Measurements from ENCODE around the gene ENC1.

The ENC1 gene

DNA sequence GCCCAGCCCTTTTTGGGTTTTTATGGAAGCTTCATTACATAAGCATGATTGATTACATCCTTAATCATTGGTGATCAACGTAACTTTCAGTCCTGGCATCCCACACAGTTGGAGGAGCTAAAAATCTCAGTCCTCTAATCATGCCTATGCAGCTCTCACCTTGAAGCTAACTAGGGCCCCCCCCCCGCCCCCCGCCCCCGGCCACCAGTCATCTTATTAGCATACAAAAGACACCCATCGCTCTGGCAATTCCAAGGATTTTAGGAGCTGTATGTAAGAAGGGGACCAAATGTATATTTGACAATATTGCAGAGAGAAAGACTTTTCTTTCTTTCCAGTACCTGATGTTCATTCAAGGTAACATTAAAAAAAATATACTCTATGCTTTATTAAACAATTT is 19.0 kb downstream of the ENC1 start:
- no peak overlapping the region for H3K4me3 ChIP-seq (ENCODE audit: low read length)
- DNase-seq (ENCODE audit: low read depth), result no peak
- TF ChIP-seq, protein P1, sequence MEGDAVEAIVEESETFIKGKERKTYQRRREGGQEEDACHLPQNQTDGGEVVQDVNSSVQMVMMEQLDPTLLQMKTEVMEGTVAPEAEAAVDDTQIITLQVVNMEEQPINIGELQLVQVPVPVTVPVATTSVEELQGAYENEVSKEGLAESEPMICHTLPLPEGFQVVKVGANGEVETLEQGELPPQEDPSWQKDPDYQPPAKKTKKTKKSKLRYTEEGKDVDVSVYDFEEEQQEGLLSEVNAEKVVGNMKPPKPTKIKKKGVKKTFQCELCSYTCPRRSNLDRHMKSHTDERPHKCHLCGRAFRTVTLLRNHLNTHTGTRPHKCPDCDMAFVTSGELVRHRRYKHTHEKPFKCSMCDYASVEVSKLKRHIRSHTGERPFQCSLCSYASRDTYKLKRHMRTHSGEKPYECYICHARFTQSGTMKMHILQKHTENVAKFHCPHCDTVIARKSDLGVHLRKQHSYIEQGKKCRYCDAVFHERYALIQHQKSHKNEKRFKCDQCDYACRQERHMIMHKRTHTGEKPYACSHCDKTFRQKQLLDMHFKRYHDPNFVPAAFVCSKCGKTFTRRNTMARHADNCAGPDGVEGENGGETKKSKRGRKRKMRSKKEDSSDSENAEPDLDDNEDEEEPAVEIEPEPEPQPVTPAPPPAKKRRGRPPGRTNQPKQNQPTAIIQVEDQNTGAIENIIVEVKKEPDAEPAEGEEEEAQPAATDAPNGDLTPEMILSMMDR (IDR thresholded peaks at IDR 0.05; ENCODE audit: insufficient read depth, low read depth, low read length, missing control alignments), result no peak

DNA sequence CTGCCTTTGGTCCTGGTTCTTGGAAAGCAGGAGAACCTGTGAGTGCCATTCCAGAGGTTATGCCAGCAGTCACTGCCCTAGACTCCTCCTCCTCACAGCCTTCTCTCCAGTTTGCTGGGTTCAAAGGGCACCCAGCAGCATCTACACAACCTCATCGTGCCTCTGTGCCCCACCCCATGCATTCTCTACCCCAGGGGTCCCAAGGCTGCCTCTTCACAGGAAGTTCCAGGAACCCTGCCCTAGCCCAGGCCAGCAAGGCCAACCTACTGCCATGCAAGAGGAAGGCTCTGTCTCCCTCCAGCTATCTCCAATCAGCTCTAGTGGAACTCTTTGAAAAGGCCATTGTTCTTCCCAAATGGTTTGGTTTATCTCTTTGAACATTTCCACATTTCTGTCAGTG is 21.2 kb downstream of the ENC1 start:
- no peak for DNase-seq (ENCODE audit: low read depth)
- no peak overlapping the region for H3K4me3 ChIP-seq (ENCODE audit: low read length)
- TF ChIP-seq, protein P1 (IDR thresholded peaks at IDR 0.05; ENCODE audit: insufficient read depth, low read depth, low read length, missing control alignments), result no peak

DNA sequence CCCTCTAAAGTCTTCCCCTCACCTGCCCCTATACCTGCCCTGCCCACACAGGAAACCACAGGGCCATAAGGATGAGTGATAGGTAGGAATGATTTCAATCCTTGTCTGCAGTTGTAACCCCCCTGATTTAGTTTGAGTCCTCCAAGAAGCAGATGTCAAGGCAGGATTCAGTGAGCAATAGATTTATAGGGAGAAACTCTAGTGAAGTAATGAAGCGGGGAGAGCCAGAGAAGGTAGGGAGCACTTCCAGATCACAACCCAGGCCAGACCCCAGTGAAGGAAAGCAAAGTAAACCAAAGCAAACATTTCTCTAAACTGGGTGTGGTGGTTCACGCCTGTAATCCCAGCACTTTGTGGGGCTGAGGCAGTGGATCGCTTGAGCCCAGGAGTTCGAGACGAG is 22.4 kb downstream of the ENC1 start:
- DNase-seq (ENCODE audit: low read depth), result no peak
- TF ChIP-seq, protein P1 (IDR thresholded peaks at IDR 0.05; ENCODE audit: insufficient read depth, low read depth, low read length, missing control alignments), result no peak
- no peak overlapping the region for H3K4me3 ChIP-seq (ENCODE audit: low read length)

DNA sequence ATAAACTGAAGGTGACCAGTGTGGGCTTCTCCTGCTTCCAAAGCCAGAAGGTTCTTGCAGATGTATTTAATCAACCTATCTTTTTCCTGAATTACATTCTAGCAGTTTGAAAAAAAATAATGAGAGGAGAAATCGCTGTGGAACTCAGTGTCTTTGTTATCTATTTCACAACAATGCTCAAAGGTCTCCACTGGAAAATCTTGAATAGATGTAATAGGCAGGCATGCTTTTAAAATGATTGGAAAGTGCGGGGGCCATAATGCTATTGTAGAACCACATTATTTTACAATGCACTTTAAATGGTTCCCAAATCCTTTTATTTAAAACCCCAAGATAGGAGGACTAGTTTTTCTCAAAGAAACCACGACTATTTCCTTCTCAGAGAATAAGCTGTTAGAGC is 23.3 kb downstream of the ENC1 start:
- DNase-seq (ENCODE audit: low read depth), result no peak
- TF ChIP-seq, protein P1 (IDR thresholded peaks at IDR 0.05; ENCODE audit: insufficient read depth, low read depth, low read length, missing control alignments), result no peak

DNA sequence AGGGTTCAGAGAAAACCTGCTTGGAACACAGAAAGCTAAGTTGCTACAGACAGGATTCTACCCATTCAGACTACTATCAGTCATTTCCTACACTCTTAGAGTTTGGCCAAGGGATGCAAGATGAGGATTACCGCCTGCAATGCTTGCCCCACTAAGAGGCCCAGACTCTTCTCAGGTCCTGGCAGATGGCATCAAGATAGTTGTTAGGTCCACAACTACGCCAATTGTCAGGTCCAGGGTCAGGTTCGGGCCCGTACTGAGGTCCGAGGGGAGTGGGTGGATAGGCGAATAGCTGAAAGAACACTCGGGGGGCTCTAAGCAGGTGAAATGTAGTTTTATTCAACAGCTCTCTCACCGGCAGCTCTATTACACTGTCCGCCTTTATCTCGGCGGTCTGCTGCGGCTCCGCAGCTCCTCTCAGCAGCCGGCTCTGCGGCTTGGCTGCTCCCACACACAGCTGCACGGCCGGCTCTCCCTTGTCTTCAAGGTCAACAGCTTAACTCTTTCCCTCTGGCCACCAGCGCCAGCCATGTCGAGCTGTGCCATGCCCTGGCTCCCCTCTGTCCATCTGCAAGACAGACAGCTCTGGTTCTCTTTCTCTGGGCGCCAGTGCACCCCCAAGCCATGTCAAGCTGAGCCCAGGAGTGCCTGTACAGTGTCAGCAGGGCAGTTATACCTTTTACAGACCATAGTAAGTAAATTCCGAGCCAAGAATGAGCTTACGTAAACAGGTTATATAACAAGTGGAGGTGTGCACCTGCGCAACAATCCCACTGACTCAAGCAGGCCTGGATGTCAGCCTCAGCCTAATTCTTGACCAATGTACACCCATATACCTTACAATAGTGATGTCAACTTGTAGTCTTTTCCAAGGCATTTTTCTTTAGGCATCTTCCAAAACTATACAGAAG is 24.0 kb downstream of the ENC1 start:
- DNase-seq (ENCODE audit: low read depth), result no peak
- TF ChIP-seq, protein P1 (IDR thresholded peaks at IDR 0.05; ENCODE audit: insufficient read depth, low read depth, low read length, missing control alignments), result no peak
- no peak overlapping the region for H3K4me3 ChIP-seq (ENCODE audit: low read length)

More for the DNA sequence above, 23.3 kb downstream of the ENC1 start:
- H3K4me3 ChIP-seq (ENCODE audit: low read length), result no peak overlapping the region

DNA sequence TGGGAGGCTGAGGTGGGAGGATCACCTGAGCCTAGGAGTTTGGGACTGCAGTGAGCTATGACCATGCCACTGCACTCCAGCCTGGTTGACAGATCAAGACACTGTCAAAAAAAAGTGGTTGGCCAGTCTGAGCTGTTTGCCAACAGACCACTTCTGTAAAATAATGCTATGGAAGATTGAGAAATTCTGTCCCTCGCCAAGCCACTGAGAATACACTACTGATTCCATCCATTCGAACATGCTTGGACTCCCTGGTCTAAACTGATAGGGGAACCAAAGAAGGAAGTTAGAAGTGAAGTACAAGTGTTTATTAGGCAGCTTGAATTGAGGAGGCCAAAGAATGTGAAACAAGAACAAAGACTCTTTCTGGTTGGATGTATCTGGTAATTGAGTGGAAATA is 27.2 kb downstream of the ENC1 start:
- no peak overlapping the region for H3K4me3 ChIP-seq (ENCODE audit: low read length)
- no peak for DNase-seq (ENCODE audit: low read depth)
- TF ChIP-seq, protein P1 (IDR thresholded peaks at IDR 0.05; ENCODE audit: insufficient read depth, low read depth, low read length, missing control alignments), result no peak

DNA sequence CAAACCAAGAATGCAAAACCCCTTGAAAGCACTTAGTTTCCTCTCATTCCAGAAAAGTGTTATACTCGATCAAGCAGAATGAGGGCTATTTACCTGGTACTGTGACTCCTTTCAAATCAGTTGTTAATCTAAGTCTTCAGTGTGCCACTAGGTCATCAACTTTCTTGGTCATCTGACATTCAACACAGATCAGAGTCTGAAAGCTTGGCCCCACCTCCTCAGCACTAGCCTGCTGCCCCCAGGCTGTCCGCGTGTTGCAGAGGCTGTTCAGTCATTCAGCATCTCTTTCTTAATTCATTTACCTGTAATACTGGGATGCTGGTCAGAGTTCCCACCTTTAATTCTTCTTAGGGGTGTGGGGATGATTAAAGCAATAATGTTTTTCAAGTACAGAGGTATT is 28.5 kb downstream of the ENC1 start:
- no peak overlapping the region for H3K4me3 ChIP-seq (ENCODE audit: low read length)
- DNase-seq (ENCODE audit: low read depth), result no peak
- TF ChIP-seq, protein P1 (IDR thresholded peaks at IDR 0.05; ENCODE audit: insufficient read depth, low read depth, low read length, missing control alignments), result no peak
